HepG2 (cell line): Measurements from ENCODE around the gene LYSET. TPM values are rescaled to one million over a fixed set of nuclear protein-coding genes. Genes with fewer than 3 reads are reported as not detected.

Experiments
- ARNTL ChIP-seq: sonication (generic); formaldehyde crosslinking; IDR thresholded peaks from 2 replicates; pipeline ENCODE4 v1.4.0; 2020; ENCODE audit warnings: mild to moderate bottlenecking, missing genetic modification reagents
- GABPA ChIP-seq, 2 experiments: IDR thresholded peaks; 2 replicates each; pipeline ENCODE4 v1.6.1; 2011 to 2016; ENCODE audit warnings: low read depth in 2 of 2, low read length in 1 of 2, missing biosample characterization in 1 of 2, missing genetic modification characterization in 1 of 2
- HMGA1 ChIP-seq: sonication (generic); formaldehyde crosslinking; conservative IDR thresholded peaks from 2 replicates; pipeline ENCODE4 v1.4.0; 2020; ENCODE audit warnings: missing genetic modification reagents
- MYNN ChIP-seq: sonication (generic); formaldehyde crosslinking; IDR thresholded peaks from 2 replicates; pipeline ENCODE4 v1.4.0; 2020; ENCODE audit warnings: mild to moderate bottlenecking, low read depth, missing genetic modification reagents
- NCOA5 ChIP-seq: sonication (generic); formaldehyde crosslinking; IDR thresholded peaks from 2 replicates; pipeline ENCODE4 v1.4.0; 2020; ENCODE audit warnings: missing genetic modification reagents
- NFATC3 ChIP-seq: sonication (generic); formaldehyde crosslinking; IDR thresholded peaks from 2 replicates; pipeline ENCODE4 v1.5.1; 2020; ENCODE audit warnings: mild to moderate bottlenecking, missing genetic modification reagents
- PTBP1 ChIP-seq: fragments of 200-400 bp; formaldehyde crosslinking; IDR thresholded peaks from 2 replicates; pipeline ENCODE4 v1.6.1; 2018; ENCODE audit warnings: low read length, low read depth; ENCODE audit not compliant: poor library complexity, severe bottlenecking
- SAP130 ChIP-seq: IDR thresholded peaks from 2 replicates; pipeline ENCODE4 v1.6.1; 2016; ENCODE audit warnings: low read depth
- SCMH1 ChIP-seq: sonication (generic); formaldehyde crosslinking; IDR thresholded peaks from 2 replicates; pipeline ENCODE4 v1.9.0; 2021; ENCODE audit warnings: missing genetic modification reagents, mild to moderate bottlenecking, borderline replicate concordance
- SP4 ChIP-seq: sonication (generic); formaldehyde crosslinking; IDR thresholded peaks from 2 replicates; pipeline ENCODE4 v1.8.1; 2023; ENCODE audit warnings: mild to moderate bottlenecking, missing genetic modification reagents
- TAF15 ChIP-seq: fragments of 200-400 bp; formaldehyde crosslinking; IDR thresholded peaks from one replicate; pipeline ENCODE4 v1.6.1; 2018; ENCODE audit warnings: mild to moderate bottlenecking, low read depth, low read length; ENCODE audit not compliant: poor library complexity, severe bottlenecking
- YY1 ChIP-seq: IDR thresholded peaks from 2 replicates; pipeline ENCODE4 v1.6.1; 2011; ENCODE audit warnings: low read length, low read depth, moderate library complexity, mild to moderate bottlenecking; ENCODE audit not compliant: insufficient read depth, insufficient replicate concordance
- ZKSCAN8 ChIP-seq: IDR thresholded peaks from 2 replicates; pipeline ENCODE4 v1.6.1; 2016; ENCODE audit warnings: borderline replicate concordance, missing genetic modification reagents, missing compliant biosample characterization
- ZNF3 ChIP-seq: IDR thresholded peaks from 2 replicates; pipeline ENCODE4 v1.7.0; 2017; ENCODE audit warnings: inconsistent platforms
- ZNF382 ChIP-seq: sonication (generic); formaldehyde crosslinking; IDR thresholded peaks from 2 replicates; pipeline ENCODE4 v1.5.0; 2020; ENCODE audit warnings: missing genetic modification reagents, mild to moderate bottlenecking, borderline replicate concordance
- ZNF407 ChIP-seq: sonication (generic); formaldehyde crosslinking; IDR thresholded peaks from one replicate; pipeline ENCODE4 v1.5.1; 2020; ENCODE audit warnings: mild to moderate bottlenecking, missing genetic modification reagents; ENCODE audit errors: not compliant biosample characterization
- ZNF510 ChIP-seq: sonication (generic); formaldehyde crosslinking; IDR thresholded peaks from 2 replicates; pipeline ENCODE4 v1.4.0; 2020; ENCODE audit warnings: low read depth, mild to moderate bottlenecking, missing genetic modification reagents
- ZNF564 ChIP-seq: sonication (generic); formaldehyde crosslinking; IDR thresholded peaks from 2 replicates; pipeline ENCODE4 v1.8.1; 2023; ENCODE audit warnings: mild to moderate bottlenecking, missing genetic modification reagents
- ZSCAN9 ChIP-seq: IDR thresholded peaks from 2 replicates; pipeline ENCODE4 v1.6.1; 2016; ENCODE audit warnings: borderline replicate concordance
- polyA plus RNA-seq, 8 experiments: library from polyadenylated mRNA; depleted of rRNA in 3 of 8; stranded (reverse) in 7 of 8; unstranded in 1 of 8; fragments of >200 nt; fragmentation: Illumina TruSeq in 4 of 8; extraction: Trizol in 4 of 8; gene quantifications; 2 replicates each; pipeline versions ENCODE4 v1.2.1 to v1.2.3, GENCODE V29; 2011 to 2016; ENCODE audit warnings: low read depth in 4 of 8, missing spikeins in 1 of 8, mixed read lengths in 1 of 8; ENCODE audit not compliant: insufficient read depth in 1 of 8
- total RNA-seq, 5 experiments: library from RNA; depleted of rRNA; stranded (reverse); fragments of >200 nt; fragmentation: Illumina TruSeq; extraction: Trizol; gene quantifications; 2 replicates each; pipeline ENCODE4 v1.2.3, GENCODE V29; 2016; ENCODE audit warnings: low read depth in 1 of 5
- TF ChIP-seq, protein P1 (sequence below), 2 experiments: sonication (generic) in 1 of 2; formaldehyde crosslinking in 1 of 2; IDR thresholded peaks; 2 replicates each; pipeline versions ENCODE4 v1.4.0 to v1.6.1; 2018 to 2020; ENCODE audit warnings: missing genetic modification reagents in 2 of 2, borderline replicate concordance in 1 of 2, low read depth in 1 of 2, mild to moderate bottlenecking in 1 of 2, missing biosample characterization in 1 of 2

LYSET gene
- total and polyA plus RNA-seq, 2 of the 13 experiments (the other 11 are each of a cell fraction or from before 2014, with no cell fraction given): 19.1 to 36.6 TPM

DNA sequence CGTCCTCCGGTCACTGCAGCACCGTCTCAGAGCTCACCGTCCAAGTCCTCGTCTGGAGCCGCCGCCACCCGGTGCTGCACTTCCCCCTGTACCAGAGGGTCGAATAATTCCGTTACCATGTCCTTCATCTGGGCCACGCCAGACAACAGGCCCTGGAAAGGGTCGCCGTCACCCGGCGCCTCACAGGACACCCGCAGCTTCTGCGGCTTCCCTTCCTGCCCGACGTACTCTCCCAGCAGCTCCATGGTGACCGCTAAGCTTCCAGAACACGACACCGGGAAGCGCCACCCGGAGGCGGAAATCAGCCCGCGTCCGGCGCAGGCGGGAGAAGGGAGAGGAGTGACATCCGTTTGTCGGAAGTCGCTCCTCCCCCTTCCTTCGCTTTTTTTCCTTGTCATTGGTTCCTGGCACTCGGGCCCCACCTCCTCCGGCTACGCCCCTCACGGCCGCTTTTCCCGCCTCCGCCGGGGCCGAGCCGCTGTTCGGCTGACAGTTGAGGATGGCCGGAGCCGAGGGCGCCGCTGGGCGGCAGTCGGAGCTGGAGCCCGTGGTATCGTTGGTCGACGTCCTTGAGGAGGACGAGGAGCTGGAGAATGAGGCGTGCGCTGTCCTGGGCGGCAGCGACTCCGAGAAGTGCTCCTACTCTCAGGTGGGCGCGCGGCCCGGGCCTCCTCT lies 21.8 kb downstream of the LYSET start, which contains the start of the genes GON7 and UBR7 (continued):
- TF ChIP-seq, protein P1, sequence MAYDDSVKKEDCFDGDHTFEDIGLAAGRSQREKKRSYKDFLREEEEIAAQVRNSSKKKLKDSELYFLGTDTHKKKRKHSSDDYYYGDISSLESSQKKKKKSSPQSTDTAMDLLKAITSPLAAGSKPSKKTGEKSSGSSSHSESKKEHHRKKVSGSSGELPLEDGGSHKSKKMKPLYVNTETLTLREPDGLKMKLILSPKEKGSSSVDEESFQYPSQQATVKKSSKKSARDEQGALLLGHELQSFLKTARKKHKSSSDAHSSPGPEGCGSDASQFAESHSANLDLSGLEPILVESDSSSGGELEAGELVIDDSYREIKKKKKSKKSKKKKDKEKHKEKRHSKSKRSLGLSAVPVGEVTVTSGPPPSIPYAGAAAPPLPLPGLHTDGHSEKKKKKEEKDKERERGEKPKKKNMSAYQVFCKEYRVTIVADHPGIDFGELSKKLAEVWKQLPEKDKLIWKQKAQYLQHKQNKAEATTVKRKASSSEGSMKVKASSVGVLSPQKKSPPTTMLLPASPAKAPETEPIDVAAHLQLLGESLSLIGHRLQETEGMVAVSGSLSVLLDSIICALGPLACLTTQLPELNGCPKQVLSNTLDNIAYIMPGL (CRISPR knock-in tag; IDR thresholded peaks at IDR 0.05; ENCODE audit: borderline replicate concordance in 1 of 2, low read depth in 1 of 2): peak; percentile 75 to 86
- TF ChIP-seq YY1: peak; percentile 63
- TF ChIP-seq GABPA (IDR thresholded peaks at IDR 0.05; ENCODE audit: low read depth, low read length): peak; percentile 92
- TF ChIP-seq GABPA (CRISPR knock-in tag; IDR thresholded peaks at IDR 0.05; ENCODE audit: low read depth): peak; percentile 95
- TF ChIP-seq NCOA5 (CRISPR knock-in tag): no peak
- TF ChIP-seq NFATC3: peak; percentile 82; the same call in 1 of the 2 replicates
- TF ChIP-seq HMGA1 (CRISPR knock-in tag): no peak
- no peak; the same call in 1 of the 2 replicates for TF ChIP-seq ZNF564
- no peak for TF ChIP-seq ZNF382 (CRISPR knock-in tag)
- TF ChIP-seq ZNF510 (CRISPR knock-in tag): no peak
- peak; percentile 68 for TF ChIP-seq ZNF407
- no peak for TF ChIP-seq TAF15
- TF ChIP-seq SP4: peak; percentile 95
- TF ChIP-seq SAP130 (CRISPR knock-in tag): peak; percentile 98
- TF ChIP-seq ARNTL (CRISPR knock-in tag): peak; percentile 24
- peak; percentile 25; the same call in 1 of the 2 replicates for TF ChIP-seq ZKSCAN8 (CRISPR knock-in tag)
- peak; percentile 35 for TF ChIP-seq PTBP1
- no peak for TF ChIP-seq ZNF3 (CRISPR knock-in tag)
- TF ChIP-seq MYNN (CRISPR knock-in tag): no peak
- TF ChIP-seq SCMH1: no peak
- TF ChIP-seq ZSCAN9 (CRISPR knock-in tag): no peak
